GM19351 (cell line): ENCODE data around the gene TRHDE.
"Not testable (repeated sequence)": the region's sequence is repeated elsewhere in the genome, so short reads cannot be mapped to it uniquely, and the experiment has no call there.

Experiments
- ATAC-seq: cut with Tn5 transposase; IDR thresholded peaks from one replicate; pipeline ENCODE4 v1.9.1; 2021; ENCODE audit warnings: mild to moderate bottlenecking, moderate library complexity; ENCODE audit not compliant: unreplicated experiment

Gene TRHDE

GRCh38 chr12:72605975-72606374, 333.8 kb downstream of the TRHDE start:
- ATAC-seq: no peak

- no peak for ATAC-seq
Observed at GRCh38 chr12:72610342-72610741, 338.2 kb downstream of the TRHDE start.

GRCh38 chr12:72610854-72611358, 338.7 kb downstream of the TRHDE start:
- no peak for ATAC-seq

- ATAC-seq: no peak
Observed at GRCh38 chr12:72612171-72612570, 340.0 kb downstream of the TRHDE start.

GRCh38 chr12:72618764-72619163, 346.6 kb downstream of the TRHDE start:
- no peak for ATAC-seq

GRCh38 chr12:72622556-72622955, 350.4 kb downstream of the TRHDE start:
- no peak for ATAC-seq

GRCh38 chr12:72631926-72632685, 359.9 kb downstream of the TRHDE start:
- no peak for ATAC-seq

- no peak for ATAC-seq
Observed at GRCh38 chr12:72642706-72643105, 370.5 kb downstream of the TRHDE start.

GRCh38 chr12:72647139-72647538, 375.0 kb downstream of the TRHDE start:
- no peak for ATAC-seq

GRCh38 chr12:72658615-72659014, 386.4 kb downstream of the TRHDE start:
- no peak for ATAC-seq

- not testable (repeated sequence) for ATAC-seq
Observed at GRCh38 chr12:72660174-72660573, 388.0 kb downstream of the TRHDE start.

- peak; percentile 97 for ATAC-seq
Observed at GRCh38 chr12:72673853-72674252, 401.7 kb downstream of the TRHDE start.

GRCh38 chr12:72676556-72676955, 404.4 kb downstream of the TRHDE start:
- ATAC-seq: no peak

- ATAC-seq: no peak
Observed at GRCh38 chr12:72677139-72677538, 405.0 kb downstream of the TRHDE start.

- no peak for ATAC-seq
Observed at GRCh38 chr12:72677846-72678245, 405.7 kb downstream of the TRHDE start.

- no peak for ATAC-seq
Observed at GRCh38 chr12:72679147-72679757, 407.1 kb downstream of the TRHDE start.

- ATAC-seq: no peak
Observed at GRCh38 chr12:72681028-72681427, 408.9 kb downstream of the TRHDE start.

- ATAC-seq: no peak
Observed at GRCh38 chr12:72684491-72684890, 412.3 kb downstream of the TRHDE start.

GRCh38 chr12:72692338-72692737, 420.2 kb downstream of the TRHDE start:
- no peak for ATAC-seq

GRCh38 chr12:72694193-72694592, 422.0 kb downstream of the TRHDE start:
- no peak for ATAC-seq

GRCh38 chr12:72699362-72699761, 427.2 kb downstream of the TRHDE start:
- ATAC-seq: no peak

GRCh38 chr12:72712025-72712424, 439.9 kb downstream of the TRHDE start:
- not testable (repeated sequence) for ATAC-seq
